NCI-H460 (cell line): ENCODE results near the gene AARS2. TPM values are rescaled to one million over a fixed set of nuclear protein-coding genes. Genes with fewer than 3 reads are reported as not detected.

Experiments
- DNase-seq: peaks from one replicate; pipeline ENCODE4 v3.0.0-alpha.2; 2016; ENCODE audit warnings: low read depth; ENCODE audit errors: extremely low read depth
- total RNA-seq: library from RNA; depleted of rRNA; stranded (reverse); fragments of >200 nt; shearing (Covaris generic); gene quantifications from 2 replicates; pipeline ENCODE4 v1.2.3, GENCODE V29; 2014; rRNA removed

AARS2 gene
- total RNA-seq, 1 experiment from 2014 or later, result 7.8 TPM

GRCh38 chr6:44251576-44252524 lies 61.3 kb downstream of the AARS2 start:
- no peak for DNase-seq

- no peak for DNase-seq
Measured at GRCh38 chr6:44250718-44251123, 62.4 kb downstream of the AARS2 start.

GRCh38 chr6:44250067-44250717 lies 63.0 kb downstream of the AARS2 start:
- DNase-seq, result no peak

Other genes with a start within 250 kb of the AARS2 start
- gene MRPL14, start 185.9 kb downstream of the AARS2 start, total RNA-seq, result 41.4 and 43.9 TPM in 2 replicates
- 17.7 and 17.8 TPM in 2 replicates for gene TMEM63B, start 185.8 kb downstream of the AARS2 start, total RNA-seq
- gene CAPN11, start 154.5 kb downstream of the AARS2 start, total RNA-seq, result not detected in 2 replicates
- not detected in 2 replicates for gene MYMX, start 96.4 kb downstream of the AARS2 start, total RNA-seq
- gene SLC29A1, start 89.8 kb downstream of the AARS2 start, total RNA-seq, result 13.4 and 16.2 TPM in 2 replicates
- gene HSP90AB1, start 66.2 kb downstream of the AARS2 start, total RNA-seq, result 828 and 915 TPM in 2 replicates
- gene SLC35B2, start 55.8 kb downstream of the AARS2 start, total RNA-seq, result 60.6 and 67.5 TPM in 2 replicates
- gene NFKBIE, start 47.8 kb downstream of the AARS2 start, total RNA-seq, result 2.4 and 4.4 TPM in 2 replicates
- gene TMEM151B, start 42.9 kb downstream of the AARS2 start, total RNA-seq, result not detected in 2 replicates
- gene SPATS1, start 29.3 kb upstream of the AARS2 start, total RNA-seq, result not detected in 2 replicates
- gene CDC5L, start 74.4 kb upstream of the AARS2 start, total RNA-seq, result 13.9 and 16.3 TPM in 2 replicates